Measurements from ENCODE around the gene ZNF593. TPM values are rescaled to one million over a fixed set of nuclear protein-coding genes. Genes with fewer than 3 reads are reported as not detected.
A peak's percentile ranks its signal among the peaks of the same experiment; 100 is the strongest.

The ZNF593 gene
- total RNA-seq (6.8 TPM), polyA plus RNA-seq (60.4 TPM)

GRCh38 chr1:26169669-26170471, at the start of gene ZNF593:
Gene ZNF593, plus strand, starts transcription at chr1:26169908. Its CDS starts 76 bp downstream, at chr1:26169984.
- Histone ChIP-seq H3K27ac (ENCODE audit: low read depth) (no peak within 1 kb of the TSS), H3K4me3 (ENCODE audit: low read depth, low read length) (peak within 1 kb of the TSS; percentile 58), H3K4me1 (ENCODE audit: insufficient read depth) (no peaks in the 10 kb centered on the region), H3K36me3 (ENCODE audit: insufficient read depth) (no peaks in the 10 kb centered on the region)
- 1% methylated on average over 76 of the region's 76 CpGs for WGBS
- DNase-seq (ENCODE audit: extremely low spot score): peak; percentile 71

GRCh38 chr1:26121854-26122773, 47.6 kb upstream of the ZNF593 start:
- 53% methylated on average over 8 of the region's 8 CpGs for WGBS
- H3K27ac ChIP-seq (ENCODE audit: low read depth): no peak overlapping the region
- DNase-seq (ENCODE audit: extremely low spot score): no peak
- no peak overlapping the region for H3K4me3 ChIP-seq (ENCODE audit: low read depth, low read length)
- peaks cover 2% of the 10 kb centered on the region for H3K36me3 ChIP-seq (ENCODE audit: insufficient read depth)
- H3K4me1 ChIP-seq (ENCODE audit: insufficient read depth): no peaks in the 10 kb centered on the region

GRCh38 chr1:26122988-26123973, 46.4 kb upstream of the ZNF593 start:
- DNase-seq (ENCODE audit: extremely low spot score): no peak
- Histone ChIP-seq H3K4me3 (ENCODE audit: low read depth, low read length) (no peak overlapping the region), H3K27ac (ENCODE audit: low read depth) (peak overlapping the region; percentile 23), H3K36me3 (ENCODE audit: insufficient read depth) (peaks cover 2% of the 10 kb centered on the region), H3K4me1 (ENCODE audit: insufficient read depth) (no peaks in the 10 kb centered on the region)
- WGBS: 83% methylated on average over 7 of the region's 7 CpGs

DNA sequence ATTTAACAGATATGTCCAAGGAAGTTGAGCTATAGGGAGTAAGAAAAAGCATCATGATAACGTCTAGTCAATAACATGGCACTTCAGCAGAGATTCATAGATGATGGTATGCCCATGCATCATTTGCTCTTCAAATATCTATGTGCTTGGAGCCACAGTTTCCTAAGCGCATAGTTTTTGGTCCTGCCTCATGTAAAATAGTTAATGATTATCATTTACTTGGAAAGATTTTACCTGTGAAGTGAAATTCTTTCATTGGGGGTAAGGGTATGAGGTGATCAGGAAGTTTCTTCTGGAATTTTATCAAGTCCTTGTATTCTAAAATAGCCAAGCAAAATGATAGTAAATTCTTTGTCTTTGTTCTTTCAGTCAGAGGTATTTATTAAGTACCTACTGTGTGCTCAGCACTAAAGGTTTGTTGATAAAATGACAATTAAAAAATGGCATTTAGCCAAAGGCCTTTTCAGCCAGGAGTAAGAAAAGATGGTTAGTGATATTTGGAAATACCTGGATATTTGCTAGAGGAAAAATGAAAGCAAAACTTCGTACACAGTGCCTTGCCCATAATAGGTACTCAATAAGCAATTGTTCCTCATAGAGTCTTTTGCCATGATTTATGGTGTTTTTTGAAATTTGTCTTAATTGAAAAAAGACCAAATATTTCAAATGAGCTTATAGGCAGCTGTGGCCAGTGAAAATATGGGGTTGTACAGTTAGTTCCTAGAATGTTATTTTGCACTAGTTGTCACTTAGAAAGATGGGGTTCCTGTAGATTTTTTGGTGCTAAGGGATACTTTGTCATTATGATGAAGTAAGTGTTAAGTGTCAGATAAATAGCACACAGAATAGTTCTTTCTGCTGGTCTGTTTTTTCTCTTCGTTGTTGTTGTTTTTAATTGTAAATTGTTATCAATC, 45.0 kb upstream of the ZNF593 start:
- no peak for DNase-seq (ENCODE audit: extremely low spot score)
- H3K27ac ChIP-seq (ENCODE audit: low read depth): no peak overlapping the region
- H3K4me1 ChIP-seq (ENCODE audit: insufficient read depth): no peaks in the 10 kb centered on the region
- no peak overlapping the region for H3K4me3 ChIP-seq (ENCODE audit: low read depth, low read length)
- peaks cover 2% of the 10 kb centered on the region for H3K36me3 ChIP-seq (ENCODE audit: insufficient read depth)
- WGBS: 86% methylated on average over 4 of the region's 4 CpGs

DNA sequence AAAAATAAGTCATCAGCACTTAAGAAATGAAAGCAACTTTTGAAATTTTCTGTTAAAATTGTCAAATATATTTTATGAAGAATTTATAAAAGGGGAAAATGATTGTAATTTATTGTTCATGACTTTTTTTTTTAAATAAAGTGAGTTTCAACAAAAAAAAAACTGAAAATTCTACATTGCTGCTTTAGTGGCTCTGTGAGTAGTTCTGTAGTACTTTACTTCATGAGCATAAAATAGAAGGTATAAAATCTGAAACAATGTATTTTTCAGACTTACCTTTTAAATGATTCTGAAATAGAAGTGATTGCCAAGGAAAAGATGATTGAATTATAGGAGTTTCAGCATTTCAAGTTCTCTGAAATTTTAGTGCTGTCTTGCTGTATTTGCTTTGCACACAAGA, 44.3 kb upstream of the ZNF593 start:
- no peak overlapping the region for H3K27ac ChIP-seq (ENCODE audit: low read depth)

DNA sequence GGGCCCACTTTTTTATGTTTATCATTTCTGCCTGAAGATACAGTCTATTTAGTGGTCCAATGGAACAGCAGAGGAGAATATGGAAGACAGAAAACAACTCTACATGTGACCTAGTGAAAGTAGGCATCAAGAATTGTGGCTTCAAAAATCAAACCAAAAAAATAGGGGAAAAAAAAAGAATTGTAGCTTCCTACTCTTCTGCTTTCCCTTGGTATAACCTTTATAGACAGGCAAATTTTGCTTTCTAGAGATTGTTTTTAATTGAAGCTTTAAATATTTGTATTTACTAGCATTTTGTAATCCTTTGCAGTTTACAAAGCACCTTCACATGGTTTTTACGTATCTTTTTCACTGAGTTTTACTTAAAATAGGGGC, 43.8 kb upstream of the ZNF593 start:
- WGBS: 74% methylated on average over 1 of the region's 1 CpG
- no peak overlapping the region for H3K4me3 ChIP-seq (ENCODE audit: low read depth, low read length)
- peak overlapping the region; percentile 50 for H3K27ac ChIP-seq (ENCODE audit: low read depth)
- no peaks in the 10 kb centered on the region for H3K4me1 ChIP-seq (ENCODE audit: insufficient read depth)
- DNase-seq (ENCODE audit: extremely low spot score): no peak
- peaks cover 2% of the 10 kb centered on the region for H3K36me3 ChIP-seq (ENCODE audit: insufficient read depth)

More for the DNA sequence above, 44.3 kb upstream of the ZNF593 start:
- DNase-seq (ENCODE audit: extremely low spot score): no peak
- no peaks in the 10 kb centered on the region for H3K4me1 ChIP-seq (ENCODE audit: insufficient read depth)
- H3K36me3 ChIP-seq (ENCODE audit: insufficient read depth): peaks cover 2% of the 10 kb centered on the region
- H3K4me3 ChIP-seq (ENCODE audit: low read depth, low read length): no peak overlapping the region

GRCh38 chr1:26126321-26127084, 43.2 kb upstream of the ZNF593 start:
- Histone ChIP-seq H3K4me3 (ENCODE audit: low read depth, low read length) (no peak overlapping the region), H3K27ac (ENCODE audit: low read depth) (peak overlapping the region; percentile 50), H3K36me3 (ENCODE audit: insufficient read depth) (peaks cover 2% of the 10 kb centered on the region), H3K4me1 (ENCODE audit: insufficient read depth) (no peaks in the 10 kb centered on the region)
- 67% methylated on average over 9 of the region's 9 CpGs for WGBS
- DNase-seq (ENCODE audit: extremely low spot score): peak; percentile 52

- WGBS: 41% methylated on average over 13 of the region's 13 CpGs
- no peaks in the 10 kb centered on the region for H3K4me1 ChIP-seq (ENCODE audit: insufficient read depth)
- no peak for DNase-seq (ENCODE audit: extremely low spot score)
- H3K27ac ChIP-seq (ENCODE audit: low read depth): peak overlapping the region; percentile 32
- no peak overlapping the region for H3K4me3 ChIP-seq (ENCODE audit: low read depth, low read length)
- H3K36me3 ChIP-seq (ENCODE audit: insufficient read depth): no peaks in the 10 kb centered on the region
Measured at GRCh38 chr1:26127235-26128163, 42.2 kb upstream of the ZNF593 start.

DNA sequence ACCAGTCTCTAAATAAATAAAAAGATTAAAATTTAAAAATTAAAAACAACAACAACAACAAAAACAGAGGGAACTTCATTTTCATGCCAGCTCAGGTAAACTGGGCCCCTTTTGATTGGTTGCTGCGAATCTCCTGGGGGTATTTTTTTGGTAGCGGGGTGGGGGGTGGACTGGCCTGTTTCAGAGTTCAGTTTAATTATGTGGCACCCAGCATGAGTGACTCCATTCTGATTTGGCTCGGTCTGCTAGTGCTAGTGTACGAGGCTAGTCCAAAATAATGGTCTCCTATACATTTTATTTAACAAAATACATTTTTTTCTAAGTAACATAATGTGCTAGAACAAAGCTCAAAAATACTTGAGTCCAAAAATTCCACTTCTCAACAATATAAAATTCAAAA, 39.9 kb upstream of the ZNF593 start:
- no peaks in the 10 kb centered on the region for H3K4me1 ChIP-seq (ENCODE audit: insufficient read depth)
- no peak overlapping the region for H3K4me3 ChIP-seq (ENCODE audit: low read depth, low read length)
- H3K27ac ChIP-seq (ENCODE audit: low read depth): no peak overlapping the region
- H3K36me3 ChIP-seq (ENCODE audit: insufficient read depth): no peaks in the 10 kb centered on the region
- no peak for DNase-seq (ENCODE audit: extremely low spot score)
- 90% methylated on average over 4 of the region's 4 CpGs for WGBS

DNA sequence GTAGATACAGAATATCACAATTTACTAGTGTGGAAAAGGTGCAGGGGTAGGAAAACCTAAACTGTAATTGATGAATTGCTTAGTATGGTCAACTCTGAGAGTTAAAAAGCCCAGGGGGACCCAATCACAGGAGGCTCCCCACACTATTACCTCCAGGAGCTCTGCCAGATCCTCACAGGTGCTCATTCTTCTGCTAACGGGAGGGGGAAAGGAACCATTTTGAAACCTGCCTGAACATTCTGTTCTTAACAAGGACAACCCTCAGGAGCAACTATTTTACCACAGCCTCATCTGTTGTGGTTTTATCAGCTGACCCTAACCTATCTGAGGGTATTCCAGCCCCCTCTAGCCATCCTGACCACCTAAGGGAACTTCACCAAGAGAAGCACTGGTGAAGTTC, 39.0 kb upstream of the ZNF593 start:
- H3K4me1 ChIP-seq (ENCODE audit: insufficient read depth): no peaks in the 10 kb centered on the region
- WGBS: 53% methylated on average over 1 of the region's 1 CpG
- DNase-seq (ENCODE audit: extremely low spot score): no peak
- H3K36me3 ChIP-seq (ENCODE audit: insufficient read depth): no peaks in the 10 kb centered on the region
- no peak overlapping the region for H3K4me3 ChIP-seq (ENCODE audit: low read depth, low read length)
- H3K27ac ChIP-seq (ENCODE audit: low read depth): no peak overlapping the region

Data from urinary bladder (tissue), 4 donors.